Esophagus squamous epithelium (tissue), 4 donors: ENCODE measurements around the gene CNKSR2.

Experiments
- CTCF ChIP-seq, 6 experiments: fragments of 450-650 bp in 4 of 6; fragments of 200-600 bp in 2 of 6; sonication (generic) in 2 of 6; IDR thresholded peaks; one replicate each; pipeline ENCODE4 v1.5.1; 2016 to 2019; ENCODE audit warnings: antibody characterized with exemption in 6 of 6, mild to moderate bottlenecking in 4 of 6, moderate library complexity in 4 of 6
- POLR2A ChIP-seq, 4 donors: fragments of 450-650 bp; IDR thresholded peaks; one replicate each; pipeline ENCODE4 v1.6.1; 2017; ENCODE audit warnings: antibody characterized with exemption in 4 of 4, mild to moderate bottlenecking in 4 of 4, moderate library complexity in 3 of 4

GRCh38 chrX:21661316-21661715 is 287.1 kb downstream of the CNKSR2 start:
- TF ChIP-seq POLR2A (IDR thresholded peaks at IDR 0.05) (no peak), CTCF (IDR thresholded peaks at IDR 0.05) (no peak)
